ENCODE results near the gene SLCO2A1. TPM values are rescaled to one million over a fixed set of nuclear protein-coding genes. Genes with fewer than 3 reads are reported as not detected.
"Not testable (repeated sequence)": the region's sequence is repeated elsewhere in the genome, so short reads cannot be mapped to it uniquely, and the experiment has no call there.

The SLCO2A1 gene
- total RNA-seq, 2 donors from 2014 or later = 7.0 to 17.5 TPM

- DNase-seq (no peak), ATAC-seq (no peak)
- WGBS, 2 donors = 94 to 100% methylated on average over 3 to 4 of the region's 4 CpGs
- intact Hi-C loops (cut with DNase I) = no loop called here
- no peaks in the 10 kb centered on the region for H3K4me1 ChIP-seq
- H3K27me3 ChIP-seq = no peaks in the 10 kb centered on the region
- H3K36me3 ChIP-seq (replicated peaks in 1 of 2; ENCODE audit: insufficient read depth in 1 of 2, low read depth in 2 of 2) = no peaks in the 10 kb centered on the region
- H3K27ac ChIP-seq = no peak overlapping the region
- TF ChIP-seq CTCF (IDR thresholded peaks at IDR 0.05) = no peak
- TF ChIP-seq POLR2A (IDR thresholded peaks at IDR 0.05) = no peak
- H3K4me3 ChIP-seq = no peak overlapping the region
- no peaks in the 10 kb centered on the region for H3K9me3 ChIP-seq
Measured at GRCh38 chr3:134073583-134073945, 43.8 kb upstream of the SLCO2A1 start.

GRCh38 chr3:134072881-134073582 is 43.3 kb upstream of the SLCO2A1 start:
- no peaks in the 10 kb centered on the region for H3K36me3 ChIP-seq (replicated peaks in 1 of 2; ENCODE audit: insufficient read depth in 1 of 2, low read depth in 2 of 2)
- DNase-seq = no peak
- 83 to 90% methylated on average over 10 to 15 of the region's 15 CpGs for WGBS, 2 donors

GRCh38 chr3:134070281-134070680 is 40.6 kb upstream of the SLCO2A1 start:
- H3K36me3 ChIP-seq (replicated peaks in 1 of 2; ENCODE audit: insufficient read depth in 1 of 2, low read depth in 2 of 2); H3K27ac ChIP-seq; DNase-seq; H3K9me3 ChIP-seq; H3K4me3 ChIP-seq; intact Hi-C loops (cut with DNase I); H3K27me3 ChIP-seq; ATAC-seq; H3K4me1 ChIP-seq: not testable (repeated sequence)
- WGBS, 2 donors = 89% methylated on average over 25 of the region's 25 CpGs; no CpG with 5 or more reads in 1 of the 2 donors

More at GRCh38 chr3:134072881-134073582, 43.3 kb upstream of the SLCO2A1 start:
- H3K4me3 ChIP-seq = no peak overlapping the region
- TF ChIP-seq CTCF (IDR thresholded peaks at IDR 0.05) = no peak
- TF ChIP-seq POLR2A (IDR thresholded peaks at IDR 0.05) = no peak
- no peaks in the 10 kb centered on the region for H3K27me3 ChIP-seq
- no peaks in the 10 kb centered on the region for H3K4me1 ChIP-seq
- intact Hi-C loops (cut with DNase I) = no loop called here
- no peak for ATAC-seq
- no peak overlapping the region for H3K27ac ChIP-seq
- H3K9me3 ChIP-seq = no peaks in the 10 kb centered on the region

- no peaks in the 10 kb centered on the region for H3K36me3 ChIP-seq (replicated peaks in 1 of 2; ENCODE audit: insufficient read depth in 1 of 2, low read depth in 2 of 2)
- H3K4me3 ChIP-seq = no peak overlapping the region
- intact Hi-C loops (cut with DNase I) = no loop called here
- no peaks in the 10 kb centered on the region for H3K27me3 ChIP-seq
- TF ChIP-seq CTCF (IDR thresholded peaks at IDR 0.05) (no peak), POLR2A (IDR thresholded peaks at IDR 0.05) (no peak)
- no peak overlapping the region for H3K27ac ChIP-seq
- no peaks in the 10 kb centered on the region for H3K9me3 ChIP-seq
- no peak for ATAC-seq
- no peak for DNase-seq
- no peaks in the 10 kb centered on the region for H3K4me1 ChIP-seq
- WGBS, 2 donors = 91 to 92% methylated on average over 6 to 7 of the region's 7 CpGs
Measured at GRCh38 chr3:134068429-134068828, 38.7 kb upstream of the SLCO2A1 start.

- Histone ChIP-seq H3K4me3 (no peak overlapping the region), H3K27ac (no peak overlapping the region), H3K36me3 (replicated peaks in 1 of 2; ENCODE audit: insufficient read depth in 1 of 2, low read depth in 2 of 2) (no peaks in the 10 kb centered on the region), H3K27me3 (no peaks in the 10 kb centered on the region), H3K4me1 (no peaks in the 10 kb centered on the region), H3K9me3 (no peaks in the 10 kb centered on the region)
- intact Hi-C loops (cut with DNase I) = no loop called here
- no peak for TF ChIP-seq POLR2A (IDR thresholded peaks at IDR 0.05)
- no peak for TF ChIP-seq CTCF (IDR thresholded peaks at IDR 0.05)
- WGBS, 2 donors = 82 to 86% methylated on average over 12 to 14 of the region's 14 CpGs
- DNase-seq = no peak
- no peak for ATAC-seq
Measured at GRCh38 chr3:134067531-134068161, 37.9 kb upstream of the SLCO2A1 start.

Data from body of pancreas (tissue), 4 donors.